H1 (cell line): ENCODE measurements around the gene PSMC4.

Experiments used
- CHD7 ChIP-seq: fragments of 300-600 bp; sonication (generic); IDR thresholded peaks from 2 replicates; pipeline ENCODE4 v1.7.1; 2012; ENCODE audit warnings: low read length, moderate library complexity, mild to moderate bottlenecking, inconsistent platforms; ENCODE audit not compliant: insufficient replicate concordance
- USF2 ChIP-seq: IDR thresholded peaks from 2 replicates; pipeline ENCODE4 v1.6.1; 2011; ENCODE audit warnings: low read length, improper control_type of control experiment

- TF ChIP-seq CHD7: no peak
- TF ChIP-seq USF2: no peak
Observed at GRCh38 chr19:39936020-39936419, 34.9 kb upstream of the PSMC4 start.
